HepG2 (cell line): ENCODE results near the gene CYB5D1. TPM values are rescaled to one million over a fixed set of nuclear protein-coding genes. Genes with fewer than 3 reads are reported as not detected.

Experiments
- AGO1 ChIP-seq: fragments of 200-400 bp; formaldehyde crosslinking; IDR thresholded peaks from 2 replicates; pipeline ENCODE4 v1.6.1; 2017; ENCODE audit warnings: mild to moderate bottlenecking, low read depth, low read length, moderate library complexity; ENCODE audit not compliant: poor library complexity, severe bottlenecking
- CBX2 ChIP-seq, 2 experiments: fragments of 200-600 bp in 1 of 2; sonication (generic); formaldehyde crosslinking in 1 of 2; IDR thresholded peaks; 2 replicates each; pipeline versions ENCODE4 v1.7.0 to v1.8.1; 2018 to 2022; ENCODE audit warnings: low read depth in 2 of 2, low read length in 1 of 2, mild to moderate bottlenecking in 1 of 2, missing genetic modification reagents in 1 of 2
- DMAP1 ChIP-seq: IDR thresholded peaks from 2 replicates; pipeline ENCODE4 v1.6.1; 2016
- ELF3 ChIP-seq: IDR thresholded peaks from 2 replicates; pipeline ENCODE4 v1.6.1; 2016; ENCODE audit warnings: missing genetic modification reagents, missing compliant biosample characterization
- HIVEP1 ChIP-seq: sonication (generic); formaldehyde crosslinking; IDR thresholded peaks from 2 replicates; pipeline ENCODE4 v1.4.0; 2020; ENCODE audit warnings: mild to moderate bottlenecking, missing genetic modification reagents
- HOXA9 ChIP-seq: sonication (generic); formaldehyde crosslinking; IDR thresholded peaks from 2 replicates; pipeline ENCODE4 v1.8.1; 2022; ENCODE audit warnings: missing genetic modification reagents, mild to moderate bottlenecking, moderate library complexity, borderline replicate concordance
- IKZF1 ChIP-seq: fragments of 450-650 bp; IDR thresholded peaks from 2 replicates; pipeline ENCODE4 v1.7.1; 2016
- MBD4 ChIP-seq: IDR thresholded peaks from 2 replicates; pipeline ENCODE4 v1.6.1; 2012; ENCODE audit warnings: low read length, inconsistent platforms, borderline replicate concordance
- POLR2G ChIP-seq: fragments of 200-400 bp; formaldehyde crosslinking; IDR thresholded peaks from 2 replicates; pipeline ENCODE4 v1.6.1; 2018; ENCODE audit warnings: mild to moderate bottlenecking, low read depth, low read length, moderate library complexity
- RARG ChIP-seq: sonication (generic); formaldehyde crosslinking; IDR thresholded peaks from 2 replicates; pipeline ENCODE4 v1.4.0; 2020; ENCODE audit warnings: low read depth, mild to moderate bottlenecking, missing genetic modification reagents
- RBAK ChIP-seq: sonication (generic); formaldehyde crosslinking; IDR thresholded peaks from 2 replicates; pipeline ENCODE4 v1.5.1; 2020; ENCODE audit warnings: mild to moderate bottlenecking, missing genetic modification reagents
- ZC3H4 ChIP-seq: sonication (generic); formaldehyde crosslinking; IDR thresholded peaks from 2 replicates; pipeline ENCODE4 v1.4.0; 2020; ENCODE audit warnings: missing genetic modification reagents, borderline replicate concordance
- ZFX ChIP-seq: sonication (generic); formaldehyde crosslinking; IDR thresholded peaks from 2 replicates; pipeline ENCODE4 v1.4.0; 2020; ENCODE audit warnings: mild to moderate bottlenecking, low read depth, missing genetic modification reagents, moderate library complexity
- ZNF10 ChIP-seq: sonication (generic); formaldehyde crosslinking; IDR thresholded peaks from 2 replicates; pipeline ENCODE4 v1.4.0; 2020; ENCODE audit warnings: mild to moderate bottlenecking, low read depth, missing genetic modification reagents, borderline replicate concordance
- ZNF12 ChIP-seq: sonication (generic); formaldehyde crosslinking; IDR thresholded peaks from 2 replicates; pipeline ENCODE4 v1.5.0; 2020; ENCODE audit warnings: missing genetic modification reagents
- ZNF205 ChIP-seq: IDR thresholded peaks from 2 replicates; pipeline ENCODE4 v1.6.1; 2018; ENCODE audit warnings: missing biosample characterization, missing genetic modification reagents
- ZNF646 ChIP-seq: sonication (generic); formaldehyde crosslinking; IDR thresholded peaks from 2 replicates; pipeline ENCODE4 v1.9.0; 2021; ENCODE audit warnings: mild to moderate bottlenecking, missing genetic modification reagents
- ZNF652 ChIP-seq: IDR thresholded peaks from 2 replicates; pipeline ENCODE4 v1.6.1; 2016; ENCODE audit warnings: low read depth, borderline replicate concordance
- ZNF670 ChIP-seq: sonication (generic); formaldehyde crosslinking; IDR thresholded peaks from 2 replicates; pipeline ENCODE4 v1.8.0; 2022; ENCODE audit warnings: mild to moderate bottlenecking, missing genetic modification reagents, borderline replicate concordance
- ZNF672 ChIP-seq: sonication (generic); formaldehyde crosslinking; IDR thresholded peaks from 2 replicates; pipeline ENCODE4 v1.8.1; 2022; ENCODE audit warnings: missing genetic modification reagents
- ZNF740 ChIP-seq: sonication (generic); formaldehyde crosslinking; IDR thresholded peaks from 2 replicates; pipeline ENCODE4 v1.4.0; 2020; ENCODE audit warnings: missing genetic modification reagents
- ZNF775 ChIP-seq: sonication (generic); formaldehyde crosslinking; IDR thresholded peaks from 2 replicates; pipeline ENCODE4 v1.4.0; 2020; ENCODE audit warnings: missing genetic modification reagents, mild to moderate bottlenecking, moderate library complexity, borderline replicate concordance
- ZNF850 ChIP-seq: sonication (generic); formaldehyde crosslinking; conservative IDR thresholded peaks from 2 replicates; pipeline ENCODE4 v1.9.0; 2021; ENCODE audit warnings: mild to moderate bottlenecking, missing genetic modification reagents
- ZSCAN21 ChIP-seq: sonication (generic); formaldehyde crosslinking; IDR thresholded peaks from 2 replicates; pipeline ENCODE4 v1.8.0; 2022; ENCODE audit warnings: mild to moderate bottlenecking, missing genetic modification reagents, moderate library complexity, borderline replicate concordance
- polyA plus RNA-seq, 8 experiments: library from polyadenylated mRNA; depleted of rRNA in 3 of 8; stranded (reverse) in 7 of 8; unstranded in 1 of 8; fragments of >200 nt; fragmentation: Illumina TruSeq in 4 of 8; extraction: Trizol in 4 of 8; gene quantifications; 2 replicates each; pipeline versions ENCODE4 v1.2.1 to v1.2.3, GENCODE V29; 2011 to 2016; ENCODE audit warnings: low read depth in 4 of 8, missing spikeins in 1 of 8, mixed read lengths in 1 of 8; ENCODE audit not compliant: insufficient read depth in 1 of 8
- total RNA-seq, 5 experiments: library from RNA; depleted of rRNA; stranded (reverse); fragments of >200 nt; fragmentation: Illumina TruSeq; extraction: Trizol; gene quantifications; 2 replicates each; pipeline ENCODE4 v1.2.3, GENCODE V29; 2016; ENCODE audit warnings: low read depth in 1 of 5

CYB5D1 gene
- total and polyA plus RNA-seq, 2 of the 13 experiments (the other 11 are each of a cell fraction or from before 2014, with no cell fraction given) = 8.9 to 17.0 TPM

- TF ChIP-seq MBD4 = no peak
- no peak; the same call in 1 of the 2 replicates for TF ChIP-seq RARG (CRISPR knock-in tag)
- TF ChIP-seq ZNF850 = 0 out of 2 replicates have a peak, but pooled peaks have one; percentile 18
- no peak for TF ChIP-seq AGO1
- peak; percentile 98 for TF ChIP-seq ZNF740
- TF ChIP-seq DMAP1 (CRISPR knock-in tag) = peak; percentile 93
- TF ChIP-seq HIVEP1 (CRISPR knock-in tag) = peak; percentile 100
- 0 out of 2 replicates have a peak, but pooled peaks have one; percentile 53 for TF ChIP-seq ZNF12 (CRISPR knock-in tag)
- TF ChIP-seq ZNF646 (CRISPR knock-in tag) = peak; percentile 69
- TF ChIP-seq HOXA9 = 0 out of 2 replicates have a peak, but pooled peaks have one; percentile 40
- TF ChIP-seq ZFX (CRISPR knock-in tag) = peak; percentile 63
- peak; percentile 84 for TF ChIP-seq ZNF670 (CRISPR knock-in tag)
- no peak for TF ChIP-seq ZNF10 (CRISPR knock-in tag)
- TF ChIP-seq ELF3 (CRISPR knock-in tag) = peak; percentile 91
- no peak for TF ChIP-seq ZC3H4 (CRISPR knock-in tag)
- TF ChIP-seq CBX2 (IDR thresholded peaks at IDR 0.05; ENCODE audit: low read depth, low read length) = no peak
- no peak for TF ChIP-seq CBX2 (CRISPR knock-in tag; IDR thresholded peaks at IDR 0.05; ENCODE audit: low read depth)
- peak; percentile 95 for TF ChIP-seq ZNF205
- 0 out of 2 replicates have a peak, but pooled peaks have one; percentile 42 for TF ChIP-seq RBAK (CRISPR knock-in tag)
- TF ChIP-seq POLR2G = no peak; the same call in none of the 2 replicates
- peak; percentile 94 for TF ChIP-seq ZNF652 (CRISPR knock-in tag)
- TF ChIP-seq ZNF775 (CRISPR knock-in tag) = no peak
- TF ChIP-seq ZSCAN21 = peak; percentile 83; the same call in 1 of the 2 replicates
- TF ChIP-seq ZNF672 (CRISPR knock-in tag) = no peak; the same call in 1 of the 2 replicates
- TF ChIP-seq IKZF1 = no peak
These were observed 21.0 kb upstream of the CYB5D1 start (continued) for GRCh38 chr17:7836596-7837407.
